Smooth muscle cell (in vitro differentiated cells): ENCODE results near the gene SERPINA9. TPM values are rescaled to one million over a fixed set of nuclear protein-coding genes. Genes with fewer than 3 reads are reported as not detected.

Source experiments
- DNase-seq: peaks from one replicate; lab custom pipeline; 2025; ENCODE audit not compliant: unreplicated experiment; lab: John Stamatoyannopoulos, UW
- H2AFZ ChIP-seq: fragments of 200-600 bp; sonication (generic); 2 replicates; pipeline ENCODE4 v1.6.0; 2016; ENCODE audit warnings: antibody characterized with exemption, low read depth, mild to moderate bottlenecking
- H3F3A ChIP-seq: fragments of 200-600 bp; sonication (generic); 2 replicates; pipeline ENCODE4 v1.6.0; 2017; ENCODE audit warnings: antibody characterized with exemption, low read depth
- H3K27ac ChIP-seq: fragments of 200-600 bp; sonication (generic); 2 replicates; pipeline ENCODE4 v1.5.1; 2016; ENCODE audit warnings: low read depth, mild to moderate bottlenecking
- H3K27me3 ChIP-seq: fragments of 200-600 bp; sonication (generic); 2 replicates; pipeline ENCODE4 v1.6.1; 2016; ENCODE audit warnings: low read depth, mild to moderate bottlenecking
- H3K36me3 ChIP-seq: fragments of 200-600 bp; sonication (generic); 2 replicates; pipeline ENCODE4 v1.5.1; 2016; ENCODE audit warnings: low read depth
- H3K4me1 ChIP-seq: fragments of 200-600 bp; sonication (generic); 2 replicates; pipeline ENCODE4 v1.5.1; 2016; ENCODE audit warnings: low read depth
- H3K4me2 ChIP-seq: fragments of 200-600 bp; sonication (generic); 2 replicates; pipeline ENCODE4 v1.6.0; 2016; ENCODE audit warnings: mild to moderate bottlenecking
- H3K4me3 ChIP-seq: fragments of 200-600 bp; sonication (generic); 2 replicates; pipeline ENCODE4 v1.5.1; 2016; ENCODE audit warnings: mild to moderate bottlenecking
- H3K79me2 ChIP-seq: fragments of 200-600 bp; sonication (generic); 2 replicates; pipeline ENCODE4 v1.6.0; 2016; ENCODE audit warnings: low read depth, mild to moderate bottlenecking
- H3K9ac ChIP-seq: fragments of 200-600 bp; sonication (generic); 2 replicates; pipeline ENCODE4 v1.6.0; 2016; ENCODE audit warnings: low read depth
- H3K9me3 ChIP-seq: fragments of 200-600 bp; sonication (generic); replicated peaks from 2 replicates; pipeline ENCODE4 v1.5.1; 2016; ENCODE audit warnings: low read depth
- H4K20me1 ChIP-seq: fragments of 200-600 bp; sonication (generic); 2 replicates; pipeline ENCODE4 v1.6.0; 2016; ENCODE audit warnings: low read depth
- WGBS: methylation state at CpG from one replicate; pipeline ENCODE4 v1.1.7; 2016; ENCODE audit warnings: low lambda C conversion rate; 5-methylcytosine and 5-hydroxymethylcytosine counted together
- polyA plus RNA-seq: library from polyadenylated mRNA; unstranded; fragments of >200 nt; fragmentation: Nextera tagmentation; extraction: Ambion mirVana; gene quantifications from 2 replicates; pipeline ENCODE4 v1.2.1, GENCODE V29; 2016
- total RNA-seq: library from RNA; depleted of rRNA; stranded (reverse); fragments of >200 nt; gene quantifications from 2 replicates; pipeline ENCODE4 v1.2.3, GENCODE V29; 2014
- TF ChIP-seq, protein P1 (sequence below): fragments of 200-600 bp; sonication (generic); IDR thresholded peaks from 2 replicates; pipeline ENCODE4 v1.5.1; 2017; ENCODE audit warnings: borderline replicate concordance, mild to moderate bottlenecking, antibody characterized with exemption; ENCODE audit not compliant: insufficient read depth, poor library complexity, severe bottlenecking

Gene SERPINA9
- total and polyA plus RNA-seq, 2 experiments from 2014 or later = not detected

DNA sequence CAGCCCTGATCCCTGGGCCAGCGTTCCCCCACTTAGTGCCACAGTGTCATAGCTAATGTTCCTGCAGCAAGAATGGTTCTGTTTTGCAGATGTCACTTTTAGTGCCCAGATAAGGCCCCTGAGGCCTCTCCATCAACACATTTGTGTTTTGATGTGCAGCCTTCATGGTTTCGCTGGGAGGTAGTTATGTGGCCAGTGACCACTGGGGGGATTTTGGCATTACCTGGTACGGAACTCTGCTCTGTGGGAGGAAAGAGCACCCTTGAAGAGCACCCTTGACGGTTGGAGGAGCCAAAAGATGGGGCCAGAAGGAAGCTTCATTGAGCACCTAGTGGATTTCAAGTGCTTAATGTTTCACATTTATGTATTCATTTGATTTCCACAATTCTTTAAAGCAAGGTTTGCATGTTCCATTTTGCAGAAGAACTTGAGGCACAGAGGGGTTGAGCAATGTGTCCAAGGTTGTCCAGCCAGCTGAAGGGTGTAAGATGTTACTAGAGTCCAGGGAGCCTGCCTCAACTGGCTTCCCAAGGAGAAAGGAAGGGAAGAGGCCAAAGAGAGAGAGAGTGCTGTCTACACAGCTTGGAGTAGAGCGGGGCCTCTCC is 36.4 kb downstream of the SERPINA9 start:
- Histone ChIP-seq H3K36me3 (no peaks in the 10 kb centered on the region), H3K4me3 (no peak overlapping the region), H3K79me2 (no peaks in the 10 kb centered on the region), H3F3A (no peaks in the 10 kb centered on the region), H2AFZ (no peak overlapping the region), H4K20me1 (no peaks in the 10 kb centered on the region), H3K4me1 (no peaks in the 10 kb centered on the region), H3K4me2 (no peak overlapping the region), H3K27me3 (no peaks in the 10 kb centered on the region), H3K9me3 (no peaks in the 10 kb centered on the region), H3K9ac (no peak overlapping the region), H3K27ac (no peak overlapping the region)
- 64% methylated on average over 5 of the region's 5 CpGs for WGBS
- DNase-seq = no peak
- TF ChIP-seq, protein P1, sequence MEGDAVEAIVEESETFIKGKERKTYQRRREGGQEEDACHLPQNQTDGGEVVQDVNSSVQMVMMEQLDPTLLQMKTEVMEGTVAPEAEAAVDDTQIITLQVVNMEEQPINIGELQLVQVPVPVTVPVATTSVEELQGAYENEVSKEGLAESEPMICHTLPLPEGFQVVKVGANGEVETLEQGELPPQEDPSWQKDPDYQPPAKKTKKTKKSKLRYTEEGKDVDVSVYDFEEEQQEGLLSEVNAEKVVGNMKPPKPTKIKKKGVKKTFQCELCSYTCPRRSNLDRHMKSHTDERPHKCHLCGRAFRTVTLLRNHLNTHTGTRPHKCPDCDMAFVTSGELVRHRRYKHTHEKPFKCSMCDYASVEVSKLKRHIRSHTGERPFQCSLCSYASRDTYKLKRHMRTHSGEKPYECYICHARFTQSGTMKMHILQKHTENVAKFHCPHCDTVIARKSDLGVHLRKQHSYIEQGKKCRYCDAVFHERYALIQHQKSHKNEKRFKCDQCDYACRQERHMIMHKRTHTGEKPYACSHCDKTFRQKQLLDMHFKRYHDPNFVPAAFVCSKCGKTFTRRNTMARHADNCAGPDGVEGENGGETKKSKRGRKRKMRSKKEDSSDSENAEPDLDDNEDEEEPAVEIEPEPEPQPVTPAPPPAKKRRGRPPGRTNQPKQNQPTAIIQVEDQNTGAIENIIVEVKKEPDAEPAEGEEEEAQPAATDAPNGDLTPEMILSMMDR = no peak

DNA sequence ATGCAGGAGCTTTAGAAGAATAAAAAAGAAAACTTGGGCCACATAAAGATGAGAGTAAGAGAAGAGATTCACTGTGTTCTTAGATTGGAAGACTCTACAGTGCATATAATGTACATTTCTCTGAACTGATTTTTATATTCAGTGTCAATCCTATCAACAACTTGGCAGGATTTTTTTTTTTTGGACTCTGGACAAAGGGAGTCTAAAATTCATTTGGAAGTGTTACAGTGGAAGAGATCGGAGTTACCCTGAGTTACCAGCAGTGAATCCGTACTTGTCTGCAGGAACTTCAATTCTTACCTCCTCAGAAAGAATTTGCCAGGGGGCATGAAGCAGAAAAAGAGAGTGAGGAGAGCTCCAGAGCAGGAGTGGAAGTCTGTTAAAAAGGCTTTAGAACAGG is 47.4 kb downstream of the SERPINA9 start:
- TF ChIP-seq, protein P1 = no peak
- H2AFZ ChIP-seq = no peak overlapping the region
- H3K4me2 ChIP-seq = no peak overlapping the region
- H4K20me1 ChIP-seq = no peaks in the 10 kb centered on the region
- peaks cover 6% of the 10 kb centered on the region for H3K27me3 ChIP-seq
- 57% methylated on average over 2 of the region's 2 CpGs for WGBS
- no peaks in the 10 kb centered on the region for H3K36me3 ChIP-seq
- H3K79me2 ChIP-seq = no peaks in the 10 kb centered on the region
- H3K4me1 ChIP-seq = peaks cover 3% of the 10 kb centered on the region
- H3K4me3 ChIP-seq = no peak overlapping the region
- DNase-seq = no peak
- no peaks in the 10 kb centered on the region for H3K9me3 ChIP-seq
- no peaks in the 10 kb centered on the region for H3F3A ChIP-seq
- H3K9ac ChIP-seq = no peak overlapping the region
- no peak overlapping the region for H3K27ac ChIP-seq

DNA sequence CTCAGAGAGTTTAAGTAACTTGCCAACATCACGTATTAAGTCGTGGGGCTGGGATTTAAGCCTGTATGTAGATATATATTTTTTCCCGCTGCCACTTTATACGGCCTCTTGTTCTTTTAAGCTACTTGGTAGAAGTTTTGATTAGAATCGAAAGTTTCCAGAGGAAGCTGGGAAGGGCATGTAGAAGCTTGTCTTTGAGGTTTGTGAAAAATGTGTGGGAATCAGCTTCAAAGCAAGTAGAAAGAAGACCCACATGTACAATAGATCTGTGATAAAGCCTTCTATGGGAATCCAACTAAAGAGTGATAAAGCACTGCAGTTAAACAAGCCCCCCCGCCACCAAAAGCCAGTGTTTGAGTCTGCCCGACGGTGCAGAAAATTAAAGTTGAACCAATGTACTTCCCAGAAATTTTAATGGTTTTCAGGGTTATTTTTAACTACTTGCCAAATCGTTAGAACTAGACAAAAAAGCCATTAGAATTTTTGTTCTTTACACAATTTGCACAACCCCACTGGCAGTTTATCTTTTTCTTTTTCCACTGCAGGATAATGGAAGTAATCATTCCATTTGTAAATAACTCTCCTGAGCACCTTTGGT is 48.9 kb downstream of the SERPINA9 start:
- Histone ChIP-seq H3K9ac (no peak overlapping the region), H3K79me2 (no peaks in the 10 kb centered on the region), H3F3A (no peaks in the 10 kb centered on the region), H3K27me3 (peaks cover 6% of the 10 kb centered on the region), H3K27ac (no peak overlapping the region), H2AFZ (no peak overlapping the region), H3K4me1 (peaks cover 3% of the 10 kb centered on the region), H4K20me1 (no peaks in the 10 kb centered on the region), H3K4me2 (no peak overlapping the region), H3K9me3 (no peaks in the 10 kb centered on the region), H3K36me3 (no peaks in the 10 kb centered on the region), H3K4me3 (no peak overlapping the region)
- TF ChIP-seq, protein P1 = no peak
- DNase-seq = no peak
- WGBS = 82% methylated on average over 9 of the region's 9 CpGs

DNA sequence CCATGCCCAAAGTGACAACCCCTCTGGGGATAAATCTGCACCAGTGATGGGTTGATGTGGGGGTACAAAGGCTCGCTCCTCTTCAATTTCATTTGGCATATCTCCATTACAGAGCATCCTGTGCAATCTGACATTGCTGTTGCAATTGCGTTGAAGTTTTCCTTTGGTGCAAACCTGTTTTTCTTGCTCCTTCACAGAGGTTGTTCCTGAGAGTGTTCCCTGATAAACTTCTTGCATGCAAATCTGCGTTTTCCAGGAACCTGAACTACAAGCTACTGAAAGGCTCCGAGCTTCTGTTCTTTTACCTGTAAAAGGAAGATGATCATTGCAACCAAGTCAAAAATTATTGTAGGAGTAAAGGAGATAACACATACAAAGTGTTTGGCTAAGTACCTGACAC is 49.5 kb downstream of the SERPINA9 start:
- Histone ChIP-seq H2AFZ (no peak overlapping the region), H4K20me1 (no peaks in the 10 kb centered on the region), H3K4me3 (no peak overlapping the region), H3F3A (no peaks in the 10 kb centered on the region), H3K4me1 (peaks cover 3% of the 10 kb centered on the region), H3K9me3 (no peaks in the 10 kb centered on the region), H3K36me3 (no peaks in the 10 kb centered on the region), H3K27ac (no peak overlapping the region), H3K9ac (no peak overlapping the region), H3K4me2 (no peak overlapping the region), H3K79me2 (no peaks in the 10 kb centered on the region), H3K27me3 (peaks cover 6% of the 10 kb centered on the region)
- no peak for DNase-seq
- 73% methylated on average over 4 of the region's 4 CpGs for WGBS
- TF ChIP-seq, protein P1 = no peak
